ENCODE results near the gene TMEM126B. TPM values are rescaled to one million over a fixed set of nuclear protein-coding genes. Genes with fewer than 3 reads are reported as not detected.
A peak's percentile ranks its signal among the peaks of the same experiment; 100 is the strongest.

TMEM126B gene
- total RNA-seq, 1 experiment from 2014 or later, result 144 TPM

- intact Hi-C loops (cut with micrococcal nuclease; ENCODE audit: unreplicated experiment), result loop anchor here (1.0 to 10.0 kb wide), 6 partner anchors 17 to 640 kb away; partner anchors contain the start of genes EED, HIKESHI and TMEM126B
- no peaks in the 10 kb centered on the region for H3K27me3 Mint-ChIP-seq (ENCODE audit: insufficient read depth, unreplicated experiment)
- DNase-seq, result peak; percentile 99 to 100
- BruUV-seq (replicated peaks), result no TSS peak
- H3K9me3 Mint-ChIP-seq (ENCODE audit: unreplicated experiment), result no peaks in the 10 kb centered on the region
- peaks cover 52% of the 10 kb centered on the region for H3K36me3 Mint-ChIP-seq (ENCODE audit: insufficient read depth, unreplicated experiment)
- CTCF ChIA-PET, result interaction anchor here (0.7 to 2.7 kb wide), 4 partner anchors 17 to 145 kb away, joined by 3 to 13 read pairs (median 4); partner anchors contain the start of genes DLG2, TMEM126A and TMEM126B
- H3K4me1 Mint-ChIP-seq (ENCODE audit: low read depth, unreplicated experiment), result peaks cover 25% of the 10 kb centered on the region
- Histone ChIP-seq H3K4me1 (0 out of 2 replicates have a peak, but pooled peaks cover 9% of the 10 kb centered on the region), H3K36me3 (ENCODE audit: control insufficient read depth, insufficient read depth, low read length) (peaks cover 3% of the 10 kb centered on the region), H3K27me3 (replicated peaks; ENCODE audit: control insufficient read depth, insufficient read depth, low read length) (no peaks in the 10 kb centered on the region), H3K4me3 (ENCODE audit: low read depth, low read length) (peak within 1 kb of the TSS; percentile 91), H3K9me3 (no peaks in the 10 kb centered on the region)
- POLR2A ChIA-PET, result interaction anchor here (0.5 to 2.1 kb wide), 12 partner anchors 10 to 496 kb away, joined by 3 to 22 read pairs (median 4); partner anchors contain the start of genes SYTL2, TMEM126A and TMEM126B
- H3K27ac Mint-ChIP-seq (ENCODE audit: unreplicated experiment), result peak within 1 kb of the TSS; percentile 87
- TF ChIP-seq, protein P1, sequence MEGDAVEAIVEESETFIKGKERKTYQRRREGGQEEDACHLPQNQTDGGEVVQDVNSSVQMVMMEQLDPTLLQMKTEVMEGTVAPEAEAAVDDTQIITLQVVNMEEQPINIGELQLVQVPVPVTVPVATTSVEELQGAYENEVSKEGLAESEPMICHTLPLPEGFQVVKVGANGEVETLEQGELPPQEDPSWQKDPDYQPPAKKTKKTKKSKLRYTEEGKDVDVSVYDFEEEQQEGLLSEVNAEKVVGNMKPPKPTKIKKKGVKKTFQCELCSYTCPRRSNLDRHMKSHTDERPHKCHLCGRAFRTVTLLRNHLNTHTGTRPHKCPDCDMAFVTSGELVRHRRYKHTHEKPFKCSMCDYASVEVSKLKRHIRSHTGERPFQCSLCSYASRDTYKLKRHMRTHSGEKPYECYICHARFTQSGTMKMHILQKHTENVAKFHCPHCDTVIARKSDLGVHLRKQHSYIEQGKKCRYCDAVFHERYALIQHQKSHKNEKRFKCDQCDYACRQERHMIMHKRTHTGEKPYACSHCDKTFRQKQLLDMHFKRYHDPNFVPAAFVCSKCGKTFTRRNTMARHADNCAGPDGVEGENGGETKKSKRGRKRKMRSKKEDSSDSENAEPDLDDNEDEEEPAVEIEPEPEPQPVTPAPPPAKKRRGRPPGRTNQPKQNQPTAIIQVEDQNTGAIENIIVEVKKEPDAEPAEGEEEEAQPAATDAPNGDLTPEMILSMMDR (IDR thresholded peaks at IDR 0.05; ENCODE audit: insufficient read depth in 1 of 2, low read depth in 1 of 2, low read length in 1 of 2, severe bottlenecking in 1 of 2, unreplicated experiment in 1 of 2), result no peak
- H3K4me3 Mint-ChIP-seq (ENCODE audit: unreplicated experiment), result peak within 1 kb of the TSS; percentile 91
Observed at GRCh38 chr11:85664615-85665481, 36.5 kb downstream of the TMEM126B start, which contains the start of gene CREBZF. Gene CREBZF, minus strand, starts transcription at chr11:85665129. Its CDS starts 254 bp downstream, at chr11:85664875.

DNA sequence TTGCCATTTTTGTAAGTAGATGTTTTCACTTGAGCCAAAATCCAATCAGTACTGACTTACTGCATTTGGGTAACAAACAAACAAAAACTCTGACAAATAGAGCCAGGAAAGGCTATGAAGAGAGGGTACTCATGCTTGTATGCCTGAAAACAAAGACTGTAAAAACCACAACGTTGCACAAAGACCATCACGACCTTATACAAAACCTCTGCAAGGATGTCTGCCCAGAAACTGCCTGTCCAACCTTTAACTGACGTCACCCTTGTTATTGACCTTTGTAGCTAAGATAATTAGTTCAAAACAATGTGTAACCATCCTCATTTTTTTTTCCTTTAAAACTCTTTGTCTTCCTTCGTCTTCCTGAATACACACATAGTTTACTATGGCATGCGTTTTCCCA is 37.3 kb downstream of the TMEM126B start:
- BruUV-seq (replicated peaks), result no TSS peak
- peaks cover 16% of the 10 kb centered on the region for H3K4me1 Mint-ChIP-seq (ENCODE audit: low read depth, unreplicated experiment)
- peaks cover 2% of the 10 kb centered on the region; the same call in 1 of the 2 replicates for H3K36me3 ChIP-seq (ENCODE audit: control insufficient read depth, insufficient read depth, low read length)
- no peaks in the 10 kb centered on the region for H3K27me3 Mint-ChIP-seq (ENCODE audit: insufficient read depth, unreplicated experiment)
- H3K9me3 Mint-ChIP-seq (ENCODE audit: unreplicated experiment), result peaks cover 5% of the 10 kb centered on the region
- 0 out of 2 replicates have a peak, but pooled peaks cover 9% of the 10 kb centered on the region for H3K4me1 ChIP-seq
- DNase-seq, result no peak
- H3K4me3 ChIP-seq (ENCODE audit: low read depth, low read length), result no peak overlapping the region; the same call in 1 of the 2 replicates
- CTCF ChIA-PET, result no interaction called here
- TF ChIP-seq, protein P1 (IDR thresholded peaks at IDR 0.05; ENCODE audit: insufficient read depth in 1 of 2, low read depth in 1 of 2, low read length in 1 of 2, severe bottlenecking in 1 of 2, unreplicated experiment in 1 of 2), result no peak
- peak overlapping the region; percentile 91 for H3K4me3 Mint-ChIP-seq (ENCODE audit: unreplicated experiment)
- peaks cover 43% of the 10 kb centered on the region for H3K36me3 Mint-ChIP-seq (ENCODE audit: insufficient read depth, unreplicated experiment)
- intact Hi-C loops (cut with micrococcal nuclease; ENCODE audit: unreplicated experiment), result loop anchor here (1.0 to 10.0 kb wide), 3 partner anchors 144 to 639 kb away; partner anchors contain the start of genes EED and HIKESHI
- H3K9me3 ChIP-seq, result peaks cover 1% of the 10 kb centered on the region; the same call in 1 of the 2 replicates
- H3K27me3 ChIP-seq (replicated peaks; ENCODE audit: control insufficient read depth, insufficient read depth, low read length), result no peaks in the 10 kb centered on the region
- H3K27ac Mint-ChIP-seq (ENCODE audit: unreplicated experiment), result peak overlapping the region; percentile 87
- POLR2A ChIA-PET, result interaction anchor here (0.5 kb wide), 1 partner anchor 21 kb away, joined by 3 read pairs; no protein-coding TSS in a partner anchor

DNA sequence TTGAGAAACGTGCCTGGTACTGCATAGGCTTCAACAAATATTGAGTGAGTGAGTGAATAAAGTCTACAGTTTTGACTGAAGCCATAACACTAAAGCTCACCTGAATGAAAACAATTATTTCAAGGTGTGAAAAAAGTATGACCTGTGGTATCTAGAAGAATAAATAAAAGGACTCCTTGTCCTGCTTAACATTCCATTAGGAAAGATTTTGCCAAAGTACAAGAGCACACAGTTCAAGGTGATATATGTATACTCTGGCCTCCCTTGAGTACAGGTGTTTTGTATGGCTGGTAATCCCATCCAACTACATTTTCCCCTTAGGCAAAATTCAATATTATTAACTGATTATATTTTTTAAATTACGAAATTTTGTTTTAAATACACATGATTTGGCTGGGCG is 38.3 kb downstream of the TMEM126B start:
- Mint-ChIP-seq H3K4me3 (ENCODE audit: unreplicated experiment) (no peak overlapping the region), H3K27ac (ENCODE audit: unreplicated experiment) (no peak overlapping the region), H3K27me3 (ENCODE audit: insufficient read depth, unreplicated experiment) (no peaks in the 10 kb centered on the region), H3K4me1 (ENCODE audit: low read depth, unreplicated experiment) (peaks cover 7% of the 10 kb centered on the region), H3K9me3 (ENCODE audit: unreplicated experiment) (peaks cover 12% of the 10 kb centered on the region), H3K36me3 (ENCODE audit: insufficient read depth, unreplicated experiment) (peaks cover 34% of the 10 kb centered on the region)
- Histone ChIP-seq H3K4me1 (0 out of 2 replicates have a peak, but pooled peaks cover 9% of the 10 kb centered on the region), H3K9me3 (peaks cover 6% of the 10 kb centered on the region; the same call in 1 of the 2 replicates), H3K4me3 (ENCODE audit: low read depth, low read length) (no peak overlapping the region), H3K27me3 (replicated peaks; ENCODE audit: control insufficient read depth, insufficient read depth, low read length) (no peaks in the 10 kb centered on the region), H3K36me3 (ENCODE audit: control insufficient read depth, insufficient read depth, low read length) (peaks cover 2% of the 10 kb centered on the region; the same call in 1 of the 2 replicates)
- TF ChIP-seq, protein P1 (IDR thresholded peaks at IDR 0.05; ENCODE audit: insufficient read depth in 1 of 2, low read depth in 1 of 2, low read length in 1 of 2, severe bottlenecking in 1 of 2, unreplicated experiment in 1 of 2), result no peak
- CTCF ChIA-PET, result no interaction called here
- intact Hi-C loops (cut with micrococcal nuclease; ENCODE audit: unreplicated experiment), result loop anchor here (10.0 kb wide), 2 partner anchors 578 to 638 kb away; partner anchors contain the start of genes EED and HIKESHI
- DNase-seq, result no peak
- POLR2A ChIA-PET, result no interaction called here
- no TSS peak for BruUV-seq (replicated peaks)
